Astrocyte of the hippocampus (primary cell): ENCODE measurements around the gene KAT2A.

Experiments
- DNase-seq: peaks from one replicate; pipeline ENCODE4 v3.0.0; 2011; ENCODE audit warnings: low read depth, low spot score

Gene KAT2A

GRCh38 chr17:42135664-42136653, 14.8 kb upstream of the KAT2A start:
- no peak for DNase-seq

- DNase-seq: no peak
These were observed 14.0 kb upstream of the KAT2A start for GRCh38 chr17:42135151-42135550.

GRCh38 chr17:42133461-42134041, 12.4 kb upstream of the KAT2A start:
- DNase-seq: no peak

GRCh38 chr17:42132941-42133340, 11.8 kb upstream of the KAT2A start:
- peak; percentile 95 for DNase-seq

GRCh38 chr17:42131981-42132432, 10.8 kb upstream of the KAT2A start:
- peak; percentile 56 for DNase-seq

- DNase-seq: no peak
These were observed 10.1 kb upstream of the KAT2A start for GRCh38 chr17:42131232-42131631.

- no peak for DNase-seq
These were observed 9.3 kb upstream of the KAT2A start for GRCh38 chr17:42130310-42130936.

GRCh38 chr17:42129109-42129837, 8.1 kb upstream of the KAT2A start:
- DNase-seq: no peak

GRCh38 chr17:42127414-42127813, 6.2 kb upstream of the KAT2A start:
- no peak for DNase-seq

GRCh38 chr17:42126836-42127235, 5.7 kb upstream of the KAT2A start:
- no peak for DNase-seq

- no peak for DNase-seq
These were observed 4.4 kb upstream of the KAT2A start for GRCh38 chr17:42125565-42125964.

GRCh38 chr17:42124256-42124655, 3.1 kb upstream of the KAT2A start:
- DNase-seq: no peak

- no peak for DNase-seq
These were observed 1.5 kb upstream of the KAT2A start, which contains the start of gene HSPB9 for GRCh38 chr17:42122371-42123303. Gene HSPB9, plus strand, starts transcription at chr17:42122804. Its CDS starts 47 bp downstream, at chr17:42122851.

GRCh38 chr17:42120161-42120769, 902 bp downstream of the KAT2A start:
- DNase-seq: no peak

GRCh38 chr17:42119301-42119700, 1.9 kb downstream of the KAT2A start:
- DNase-seq: no peak

- DNase-seq: peak; percentile 59
These were observed 2.6 kb downstream of the KAT2A start for GRCh38 chr17:42118545-42118944.

- DNase-seq: no peak
These were observed 3.0 kb downstream of the KAT2A start for GRCh38 chr17:42118126-42118510.

- no peak for DNase-seq
These were observed 3.6 kb downstream of the KAT2A start for GRCh38 chr17:42117397-42118125.

- peak; percentile 89 for DNase-seq
These were observed 4.3 kb downstream of the KAT2A start for GRCh38 chr17:42116705-42117396.
